Measurements from ENCODE around the gene FOXN1. TPM values are rescaled to one million over a fixed set of nuclear protein-coding genes. Genes with fewer than 3 reads are reported as not detected.

FOXN1 gene
- total RNA-seq, 1 experiment from 2014 or later, result not detected

GRCh38 chr17:28550858-28551257 is 44.7 kb downstream of the FOXN1 start:
- H2AFZ ChIP-seq (ENCODE audit: low read length), result no peak overlapping the region
- no peaks in the 10 kb centered on the region for H3F3A ChIP-seq (ENCODE audit: low read length, unreplicated experiment)
- peaks cover 10% of the 10 kb centered on the region; the same call in 1 of the 2 replicates for H3K79me2 ChIP-seq (ENCODE audit: low read length)
- TF ChIP-seq EZH2 (IDR thresholded peaks at IDR 0.05; ENCODE audit: low read length, unreplicated experiment) (no peak), EZH2phosphoT487 (IDR thresholded peaks at IDR 0.05; ENCODE audit: borderline replicate concordance, low read length) (no peak), CTCF (conservative IDR thresholded peaks at IDR 0.05; ENCODE audit: low read depth, low read length) (no peak)
- no peak overlapping the region; the same call in 1 of the 2 replicates for H3K4me3 ChIP-seq (ENCODE audit: low read length)
- H4K20me1 ChIP-seq (ENCODE audit: low read length), result no peaks in the 10 kb centered on the region
- intact Hi-C loops (cut with micrococcal nuclease), result no loop called here
- no peaks in the 10 kb centered on the region; the same call in 1 of the 2 replicates for H3K36me3 ChIP-seq (ENCODE audit: low read depth, low read length)
- DNase-seq (no peak), ATAC-seq (no peak)
- H3K27ac ChIP-seq (ENCODE audit: low read length), result no peak overlapping the region
- no peaks in the 10 kb centered on the region for H3K27me3 ChIP-seq (ENCODE audit: low read length)
- H3K9me2 ChIP-seq (replicated peaks; ENCODE audit: low read length), result no peaks in the 10 kb centered on the region
- ChIA-PET CTCF (no interaction called here), POLR2A (ENCODE audit: unreplicated experiment) (no interaction called here)
- no TSS peak for BruUV-seq (replicated peaks)
- H3K4me1 ChIP-seq (ENCODE audit: insufficient read depth, low read length), result 0 out of 2 replicates have a peak, but pooled peaks cover 8% of the 10 kb centered on the region
- H3K9ac ChIP-seq (ENCODE audit: low read length), result no peak overlapping the region
- H3K4me2 ChIP-seq (ENCODE audit: low read length), result peak overlapping the region; percentile 94
- no peaks in the 10 kb centered on the region for H3K9me3 ChIP-seq (ENCODE audit: low read length)

- H3K9ac ChIP-seq (ENCODE audit: low read length), result peak overlapping the region; percentile 67; the same call in 1 of the 2 replicates
- intact Hi-C loops (cut with micrococcal nuclease), result no loop called here
- no TSS peak for BruUV-seq (replicated peaks)
- ATAC-seq (peak; percentile 52), DNase-seq (no peak)
- CTCF ChIA-PET, result interaction anchor here (0.5 kb wide), 1 partner anchor 25 kb away, joined by 3 read pairs; the partner anchor contains the start of gene ALDOC
- H3K36me3 ChIP-seq (ENCODE audit: low read depth, low read length), result no peaks in the 10 kb centered on the region; the same call in none of the 2 replicates
- H3K27me3 ChIP-seq (ENCODE audit: low read length), result no peaks in the 10 kb centered on the region
- H4K20me1 ChIP-seq (ENCODE audit: low read length), result no peaks in the 10 kb centered on the region
- no peaks in the 10 kb centered on the region for H3F3A ChIP-seq (ENCODE audit: low read length, unreplicated experiment)
- H3K4me1 ChIP-seq (ENCODE audit: insufficient read depth, low read length), result 0 out of 2 replicates have a peak, but pooled peaks cover 8% of the 10 kb centered on the region
- H3K79me2 ChIP-seq (ENCODE audit: low read length), result peaks cover 10% of the 10 kb centered on the region; the same call in 1 of the 2 replicates
- no peaks in the 10 kb centered on the region for H3K9me2 ChIP-seq (replicated peaks; ENCODE audit: low read length)
- H3K4me2 ChIP-seq (ENCODE audit: low read length), result peak overlapping the region; percentile 94
- H2AFZ ChIP-seq (ENCODE audit: low read length), result peak overlapping the region; percentile 63; the same call in 1 of the 2 replicates
- no peak for TF ChIP-seq EZH2 (IDR thresholded peaks at IDR 0.05; ENCODE audit: low read length, unreplicated experiment)
- no peak for TF ChIP-seq CTCF (conservative IDR thresholded peaks at IDR 0.05; ENCODE audit: low read depth, low read length)
- TF ChIP-seq EZH2phosphoT487 (IDR thresholded peaks at IDR 0.05; ENCODE audit: borderline replicate concordance, low read length), result no peak
- H3K27ac ChIP-seq (ENCODE audit: low read length), result no peak overlapping the region
- POLR2A ChIA-PET (ENCODE audit: unreplicated experiment), result interaction anchor here (0.7 kb wide), 1 partner anchor 90 kb away, joined by 3 read pairs; no protein-coding TSS in a partner anchor
- peak overlapping the region; percentile 83 for H3K4me3 ChIP-seq (ENCODE audit: low read length)
- H3K9me3 ChIP-seq (ENCODE audit: low read length), result no peaks in the 10 kb centered on the region
These were observed 45.5 kb downstream of the FOXN1 start for GRCh38 chr17:28551421-28552175.

All from PC-3 (cell line).